ENCODE measurements around the gene OR14A16.

OR14A16 gene

GRCh38 chr1:247824023-247824422 lies at the start of gene OR14A16:
OR14A16 (minus strand) TSS chr1:247824119; CDS start chr1:247815729, 8,390 bp downstream.
- DNase-seq, result no peak

DNA sequence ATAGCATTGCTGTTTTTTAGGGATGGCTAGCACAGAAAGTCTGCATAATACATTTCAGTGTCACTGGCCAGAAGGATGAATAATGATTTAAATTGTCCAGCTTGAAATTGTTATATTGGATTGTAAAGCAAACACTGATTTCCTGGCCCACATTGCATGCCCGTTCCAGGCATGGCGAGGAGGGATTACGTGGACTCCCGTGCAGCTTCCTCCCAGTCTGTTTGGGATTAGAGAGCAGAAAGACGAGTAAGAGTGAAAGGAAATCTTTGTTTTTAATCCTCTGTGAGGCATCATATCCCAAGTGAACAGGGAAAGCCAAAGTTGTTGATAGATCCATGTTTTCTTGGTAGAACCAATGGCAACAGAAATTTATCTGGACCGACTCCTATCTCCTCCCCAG lies 41.5 kb upstream of the OR14A16 start:
- no peak for DNase-seq

DNA sequence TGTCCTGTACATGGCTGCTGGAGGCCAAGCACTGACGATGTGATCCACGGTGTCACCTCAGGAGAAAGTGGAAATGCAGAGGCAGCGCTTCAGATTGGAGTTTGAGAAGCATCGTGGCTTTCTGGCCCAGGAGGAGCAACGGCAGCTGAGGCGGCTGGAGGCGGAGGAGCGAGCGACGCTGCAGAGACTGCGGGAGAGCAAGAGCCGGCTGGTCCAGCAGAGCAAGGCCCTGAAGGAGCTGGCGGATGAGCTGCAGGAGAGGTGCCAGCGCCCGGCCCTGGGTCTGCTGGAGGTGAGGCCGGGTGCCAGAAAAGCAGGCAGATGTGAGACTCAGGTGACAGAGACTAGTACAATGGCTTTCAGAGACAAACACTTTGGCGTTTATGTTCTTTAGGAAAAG lies 40.7 kb upstream of the OR14A16 start:
- no peak for DNase-seq

DNA sequence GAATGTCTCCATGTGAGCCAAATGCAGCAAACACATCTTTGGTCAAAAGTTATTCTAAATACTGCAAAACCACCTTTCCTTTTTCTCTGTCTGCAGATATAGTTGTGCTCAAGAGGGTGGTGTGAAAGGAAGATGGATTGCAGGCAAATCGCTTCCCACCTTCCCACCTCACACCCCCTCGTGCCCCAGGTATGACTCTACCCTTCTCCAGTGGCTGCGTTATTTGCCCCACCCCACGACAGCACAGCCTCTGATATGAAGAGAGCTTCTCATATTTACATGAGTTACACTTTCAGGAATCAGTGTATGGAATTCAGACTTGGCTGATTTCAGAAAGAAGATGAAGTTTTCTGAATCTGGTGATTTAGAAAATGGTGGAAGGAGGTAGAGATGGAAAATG lies 38.8 kb upstream of the OR14A16 start:
- DNase-seq, result no peak

DNA sequence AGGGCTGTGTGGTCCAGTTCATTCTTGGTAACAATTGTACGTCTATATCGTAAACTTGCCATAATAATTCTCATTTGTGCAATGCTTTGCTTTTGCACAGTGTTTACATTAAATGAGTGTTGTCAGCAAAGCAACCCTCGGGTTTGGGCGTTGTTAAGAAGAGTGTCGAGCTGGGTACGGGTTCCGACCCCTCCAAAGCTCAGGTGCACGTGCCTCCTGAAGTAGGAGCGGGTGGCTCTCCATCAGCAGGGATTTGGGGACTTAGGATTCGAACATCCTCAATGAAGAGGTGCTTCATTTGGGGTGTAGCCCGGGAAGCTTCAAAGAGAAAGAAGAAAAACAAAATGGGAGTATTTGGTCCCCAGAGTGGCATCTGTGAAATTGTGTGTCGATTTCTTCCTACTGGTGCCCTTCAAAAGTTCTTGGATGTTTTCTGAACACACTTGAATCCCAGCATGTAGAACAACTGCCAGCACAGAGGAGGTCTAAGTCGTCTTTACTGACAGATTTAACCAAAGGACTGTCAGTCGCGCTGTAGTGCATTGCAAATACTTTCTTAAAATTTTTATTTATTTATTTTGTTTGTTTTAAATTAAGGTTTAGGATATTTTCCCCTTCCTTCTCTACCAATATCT lies 34.2 kb upstream of the OR14A16 start:
- no peak for DNase-seq

DNA sequence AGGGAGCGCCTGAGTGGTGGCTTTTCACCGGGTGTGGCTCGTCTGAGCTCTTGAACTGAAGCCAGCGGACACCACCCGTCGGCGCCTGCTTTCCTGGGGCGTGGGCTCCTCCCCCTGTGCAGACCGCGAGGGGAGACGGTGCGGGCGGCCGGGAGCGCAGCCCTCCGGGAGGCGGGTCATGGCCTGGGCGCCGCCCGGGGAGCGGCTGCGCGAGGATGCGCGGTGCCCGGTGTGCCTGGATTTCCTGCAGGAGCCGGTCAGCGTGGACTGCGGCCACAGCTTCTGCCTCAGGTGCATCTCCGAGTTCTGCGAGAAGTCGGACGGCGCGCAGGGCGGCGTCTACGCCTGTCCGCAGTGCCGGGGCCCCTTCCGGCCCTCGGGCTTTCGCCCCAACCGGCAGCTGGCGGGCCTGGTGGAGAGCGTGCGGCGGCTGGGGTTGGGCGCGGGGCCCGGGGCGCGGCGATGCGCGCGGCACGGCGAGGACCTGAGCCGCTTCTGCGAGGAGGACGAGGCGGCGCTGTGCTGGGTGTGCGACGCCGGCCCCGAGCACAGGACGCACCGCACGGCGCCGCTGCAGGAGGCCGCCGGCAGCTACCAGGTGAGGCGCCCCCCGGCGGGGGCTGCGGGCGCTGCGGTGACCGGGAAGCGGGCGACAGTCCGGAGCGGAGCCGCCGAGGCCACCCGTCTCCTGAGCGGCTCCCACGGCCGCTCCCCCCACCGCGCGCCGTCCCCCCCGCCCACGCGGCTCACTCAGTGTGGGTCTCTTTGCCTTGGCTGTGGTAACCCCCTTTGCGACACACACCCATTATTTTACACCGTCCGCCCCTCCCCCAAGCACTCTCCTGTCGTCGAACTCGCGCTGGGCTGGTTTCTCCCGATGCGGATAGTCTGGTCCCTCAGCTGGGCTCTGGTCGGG lies 33.4 kb upstream of the OR14A16 start, which contains the start of gene TRIM58:
TSS of gene TRIM58 (plus strand) at position 119 of the 916 bp plus-strand sequence. CDS start at position 179, 60 bp downstream.
- DNase-seq, result no peak

DNA sequence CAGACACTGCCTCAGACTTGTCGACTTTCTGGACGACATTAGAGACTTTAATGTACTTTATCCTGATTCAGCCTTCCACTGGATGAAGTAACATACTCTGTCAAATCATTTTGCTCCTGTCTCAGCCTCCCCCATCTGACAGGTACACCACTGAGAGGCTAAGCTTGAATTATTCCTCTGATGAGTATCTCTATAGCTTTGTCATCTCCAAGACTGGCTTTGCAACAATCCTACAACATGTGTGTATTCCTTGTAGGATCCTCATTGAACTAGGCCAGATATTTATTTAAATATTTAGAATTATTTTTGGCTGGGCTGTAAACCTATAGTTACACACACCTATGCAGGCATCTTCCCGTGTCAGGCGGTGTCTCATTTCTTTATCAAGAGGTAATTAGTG lies 32.0 kb upstream of the OR14A16 start:
- no peak for DNase-seq

DNA sequence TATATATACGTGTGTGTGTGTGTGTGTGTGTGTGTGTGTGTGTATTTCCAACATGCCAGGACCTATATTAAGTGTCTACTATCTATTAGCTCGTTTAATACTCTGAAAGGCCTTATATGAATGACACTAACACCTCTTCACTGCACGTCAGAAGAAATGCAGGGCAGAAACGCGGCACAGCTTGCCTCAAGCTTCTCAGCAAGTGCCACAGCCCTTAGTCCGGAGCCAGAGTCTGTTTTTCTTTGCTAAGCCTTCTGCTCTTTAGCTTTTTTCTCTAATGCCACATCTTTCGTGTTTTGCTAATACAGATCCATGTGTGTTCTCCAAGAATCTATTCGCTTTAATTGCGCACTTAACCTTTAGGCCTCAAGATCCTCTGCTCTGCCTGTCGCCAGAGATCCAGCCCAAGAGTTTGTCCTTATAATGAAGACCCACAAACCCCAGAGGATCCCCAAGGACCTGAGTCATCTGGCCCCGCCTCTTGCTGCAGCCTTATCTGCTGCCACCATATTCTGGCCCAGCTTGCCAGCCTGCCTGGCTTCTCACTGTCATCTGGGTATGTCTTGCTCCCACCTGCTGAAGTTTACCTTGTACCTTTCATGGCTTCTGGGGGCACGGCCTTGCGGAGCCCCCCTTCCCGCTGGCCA lies 31.1 kb upstream of the OR14A16 start:
- no peak for DNase-seq

GRCh38 chr1:247849616-247850015 lies 25.7 kb upstream of the OR14A16 start:
- no peak for DNase-seq

- DNase-seq, result no peak
These were observed 24.4 kb upstream of the OR14A16 start for GRCh38 chr1:247848346-247848745.

DNA sequence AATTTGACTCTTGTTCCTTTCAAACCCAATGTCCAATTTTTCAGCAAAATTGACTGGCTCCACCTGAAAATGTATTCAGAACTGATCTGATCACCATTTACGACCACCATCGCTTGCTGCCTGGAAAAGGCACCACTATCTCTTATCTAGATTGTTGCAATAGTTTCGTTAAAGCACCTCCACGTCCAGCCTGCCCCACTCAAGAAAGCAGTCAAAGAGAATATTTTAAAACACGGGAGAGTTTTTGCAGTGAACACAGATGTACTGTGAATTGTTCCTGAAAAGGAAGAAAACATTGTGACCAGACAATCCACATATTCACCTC lies 21.7 kb upstream of the OR14A16 start:
- DNase-seq, result no peak

GRCh38 chr1:247845011-247845692 lies 21.2 kb upstream of the OR14A16 start:
- no peak for DNase-seq

DNA sequence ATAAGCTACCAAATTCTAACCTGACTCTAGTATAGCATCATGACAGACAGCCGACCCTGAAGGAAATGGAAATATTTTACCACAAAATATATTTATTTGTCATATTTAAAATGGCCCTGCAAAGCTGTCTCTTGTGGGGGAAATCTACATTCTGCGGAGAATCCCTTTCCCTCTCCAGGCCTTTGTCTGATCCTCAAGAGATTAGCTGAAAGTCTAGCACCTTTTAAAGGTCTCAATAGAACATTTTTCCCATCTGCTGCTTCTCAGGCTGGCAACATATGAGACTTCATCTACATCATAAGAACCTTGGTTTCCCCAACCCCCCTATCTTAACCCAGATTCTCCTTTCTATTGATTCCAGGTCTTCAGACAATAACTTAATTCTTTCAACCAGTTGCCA lies 19.5 kb upstream of the OR14A16 start:
- DNase-seq, result no peak

DNA sequence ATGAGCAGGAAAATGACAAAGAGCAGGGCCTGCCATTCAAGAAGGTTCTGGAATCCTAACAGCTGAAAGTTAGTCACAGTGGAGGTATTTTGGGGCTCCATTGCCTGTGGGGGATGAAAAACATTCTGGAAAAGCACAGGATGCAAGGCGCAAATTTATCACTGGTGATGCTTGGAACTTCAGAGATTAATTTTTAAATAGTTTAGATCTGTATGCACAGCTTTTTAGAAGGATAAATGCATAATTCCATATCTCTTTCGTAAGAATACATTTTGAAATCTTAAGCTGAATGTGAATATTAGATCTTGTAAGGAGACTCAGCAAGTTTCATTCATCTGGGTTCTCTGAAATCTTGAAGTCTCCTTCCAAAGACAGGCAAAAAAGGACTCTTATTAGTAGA lies 17.9 kb upstream of the OR14A16 start, which contains the start of gene OR11L1:
TSS of gene OR11L1 (minus strand) at position 101 of the 400 bp plus-strand sequence. CDS start at position 101, 0 bp downstream.
- DNase-seq, result no peak

DNA sequence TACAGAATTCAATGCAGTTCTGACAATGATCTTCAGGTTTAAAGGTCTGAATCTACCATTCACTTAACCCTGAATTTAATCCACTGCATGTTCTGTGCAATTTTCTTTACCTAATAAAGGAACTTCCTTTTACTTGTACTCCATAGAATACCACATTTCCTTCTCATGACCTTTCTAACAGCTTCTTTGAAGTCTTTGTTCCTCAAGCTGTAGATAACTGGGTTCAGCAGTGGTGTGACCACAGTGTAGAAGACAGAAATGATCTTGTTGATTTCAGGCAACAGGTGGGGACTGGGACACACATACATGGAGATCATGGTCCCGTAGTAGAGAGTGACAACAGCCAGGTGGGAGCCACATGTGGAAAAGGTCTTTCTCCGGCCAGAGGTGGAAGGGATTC lies 16.9 kb upstream of the OR14A16 start:
- no peak for DNase-seq

DNA sequence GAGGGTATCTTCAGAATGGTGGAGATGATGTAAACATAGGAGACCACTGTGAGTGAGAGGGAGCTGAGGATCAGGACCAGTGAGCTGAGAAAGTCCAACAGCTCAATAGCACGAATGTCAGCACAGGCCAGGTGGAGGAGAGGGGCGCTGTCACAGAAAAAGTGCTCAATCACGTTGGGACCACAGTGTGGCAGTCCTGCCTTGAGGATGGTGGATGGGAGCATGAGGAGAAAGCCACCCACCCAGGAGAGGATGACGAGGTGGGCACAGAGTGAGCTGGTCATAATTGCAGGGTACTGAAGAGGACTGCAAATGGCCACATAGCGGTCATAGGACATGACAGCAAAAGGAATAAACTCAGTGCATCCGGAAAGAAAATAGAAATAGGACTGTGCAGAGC lies 9.7 kb upstream of the OR14A16 start:
- no peak for DNase-seq

DNA sequence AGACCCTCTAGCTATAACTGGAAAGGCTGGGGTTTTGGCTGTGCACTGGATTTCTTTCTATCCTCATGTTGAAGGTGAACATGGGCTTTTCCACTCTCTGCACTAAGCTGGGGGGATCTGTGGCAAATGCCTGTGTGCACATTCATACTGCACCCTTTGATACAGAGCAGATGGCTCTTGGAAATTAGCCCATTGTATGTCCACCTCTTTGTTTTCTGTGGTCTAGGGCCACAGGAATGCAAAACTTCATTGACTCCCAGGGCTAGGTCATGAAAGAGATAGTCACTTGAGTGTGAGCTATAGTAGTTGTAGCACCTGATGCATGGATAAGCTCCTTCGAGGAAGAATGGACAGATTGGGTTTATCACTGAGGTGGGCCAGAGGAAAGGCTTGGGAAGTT lies 5.7 kb upstream of the OR14A16 start:
- no peak for DNase-seq

DNA sequence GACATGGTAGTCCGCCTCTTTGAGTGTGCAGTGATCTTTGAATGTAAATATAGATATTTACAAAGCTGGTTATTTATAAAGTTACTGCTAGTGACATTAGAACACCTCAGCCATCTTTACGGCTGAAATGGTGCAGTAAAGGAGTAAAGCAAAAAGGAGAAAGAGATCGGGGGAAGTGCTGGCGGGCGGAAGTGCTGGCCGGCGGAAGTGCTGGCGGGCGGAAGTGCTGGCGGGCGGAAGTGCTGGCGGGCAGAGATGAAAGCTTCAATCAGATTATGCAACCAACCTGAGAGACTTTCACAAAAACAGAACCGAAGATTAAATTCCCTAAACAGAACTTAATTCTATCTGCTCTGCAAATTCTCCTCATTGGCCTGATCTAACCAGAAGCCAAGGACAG lies 1.4 kb upstream of the OR14A16 start:
- DNase-seq, result no peak

GRCh38 chr1:247822060-247822459 lies 1.9 kb downstream of the OR14A16 start:
- no peak for DNase-seq

DNA sequence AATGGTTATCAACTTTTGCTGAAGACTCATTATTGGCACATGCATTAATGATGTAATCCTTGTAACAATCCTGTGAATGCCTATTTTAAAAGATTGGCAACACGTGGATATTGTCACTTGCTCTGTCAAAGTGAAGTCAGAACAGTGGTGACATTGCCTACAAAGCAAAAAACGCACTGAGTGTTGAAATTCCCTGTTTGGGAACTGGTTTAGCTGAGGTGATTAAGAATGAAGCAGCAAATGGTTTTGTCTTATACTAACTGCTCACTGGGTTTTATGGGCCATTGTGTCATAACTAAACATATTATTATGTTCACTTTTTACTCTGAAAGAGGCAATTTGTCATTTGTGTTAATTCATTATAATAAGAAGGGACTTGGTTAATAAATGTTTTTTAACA lies 11.3 kb downstream of the OR14A16 start:
- DNase-seq, result no peak

DNA sequence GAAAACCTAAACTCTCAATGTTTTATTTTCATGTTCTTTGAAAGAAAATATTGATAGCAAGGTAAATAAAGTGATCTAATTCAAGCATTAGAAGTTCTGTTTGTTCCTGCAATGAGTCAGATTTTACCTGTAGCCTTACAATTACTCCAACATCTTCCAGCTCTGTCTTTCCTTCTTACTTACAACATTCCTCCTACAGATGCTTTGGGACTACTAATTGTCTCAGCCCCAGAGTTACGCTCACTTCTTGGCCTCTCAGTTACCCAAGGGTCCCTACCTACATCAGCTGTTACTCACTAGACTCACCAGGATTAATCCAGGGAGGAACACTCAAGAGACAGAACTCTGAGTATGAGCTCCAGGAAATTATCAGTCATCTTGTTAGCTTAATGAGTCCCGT lies 26.4 kb downstream of the OR14A16 start:
- no peak for DNase-seq

GRCh38 chr1:247769603-247770002 lies 54.3 kb downstream of the OR14A16 start:
- no peak for DNase-seq
